CD4-positive, CD25-positive, alpha-beta regulatory T cell (primary cell): ENCODE data around the gene CDK5R1. TPM values are rescaled to one million over a fixed set of nuclear protein-coding genes. Genes with fewer than 3 reads are reported as not detected.

ENCODE experiments used
- ATAC-seq, 2 donors: fragments of 150-1000 bp; cut with Tn5 transposase; one replicate each; pipeline ENCODE4 v1.10.0; 2021; ENCODE audit warnings: low read depth in 2 of 2, moderate number of reproducible peaks in 2 of 2, moderate library complexity in 1 of 2
- DNase-seq, 3 donors: peaks; one replicate each; pipeline versions ENCODE4 v3.0.0 to v3.0.0-alpha.2; 2012 to 2022; ENCODE audit warnings: mixed read lengths in 1 of 3
- H3K27ac ChIP-seq: one replicate; pipeline ENCODE4 v1.7.0; 2013; ENCODE audit warnings: mild to moderate bottlenecking, low read length; ENCODE audit not compliant: insufficient read depth, poor library complexity, severe bottlenecking
- H3K27me3 ChIP-seq: one replicate; pipeline ENCODE4 v1.7.0; 2013; ENCODE audit warnings: low read length; ENCODE audit not compliant: control insufficient read depth, insufficient read depth
- H3K36me3 ChIP-seq: one replicate; pipeline ENCODE4 v1.7.0; 2013; ENCODE audit warnings: mild to moderate bottlenecking, low read length, moderate library complexity; ENCODE audit not compliant: control insufficient read depth, insufficient read depth
- H3K4me1 ChIP-seq: 2 replicates; pipeline ENCODE4 v1.7.0; 2013; ENCODE audit warnings: mild to moderate bottlenecking, low read length; ENCODE audit not compliant: insufficient read depth, control insufficient read depth, poor library complexity, severe bottlenecking
- H3K4me3 ChIP-seq: one replicate; pipeline ENCODE4 v1.7.0; 2013; ENCODE audit warnings: low read depth, mild to moderate bottlenecking, low read length, moderate library complexity
- H3K9me3 ChIP-seq, 2 experiments: 1 replicate in 1 of 2; 2 replicates in 1 of 2; pipeline ENCODE4 v1.7.0; 2013; ENCODE audit warnings: low read length in 2 of 2, mild to moderate bottlenecking in 1 of 2, moderate library complexity in 1 of 2; ENCODE audit not compliant: control insufficient read depth in 2 of 2
- H3K27ac Mint-ChIP-seq, 3 donors: one replicate each; pipeline ENCODE4 v1.8.0; 2020 to 2022; ENCODE audit warnings: mild to moderate bottlenecking in 3 of 3, mixed read lengths in 3 of 3, moderate library complexity in 2 of 3
- H3K27me3 Mint-ChIP-seq: one replicate; pipeline ENCODE4 v1.8.0; 2022; ENCODE audit warnings: mild to moderate bottlenecking, mixed read lengths
- H3K36me3 Mint-ChIP-seq: one replicate; pipeline ENCODE4 v1.8.0; 2020; ENCODE audit warnings: mixed read lengths
- H3K4me1 Mint-ChIP-seq, 4 donors: one replicate each; pipeline ENCODE4 v1.8.0; 2020 to 2022; ENCODE audit warnings: mixed read lengths in 4 of 4, mild to moderate bottlenecking in 1 of 4
- H3K4me3 Mint-ChIP-seq, 4 donors: one replicate each; pipeline ENCODE4 v1.8.0; 2020 to 2022; ENCODE audit warnings: mild to moderate bottlenecking in 4 of 4, mixed read lengths in 4 of 4, moderate library complexity in 3 of 4
- H3K9me3 Mint-ChIP-seq, 7 donors: one replicate each; pipeline ENCODE4 v1.8.0; 2020 to 2022; ENCODE audit warnings: mixed read lengths in 7 of 7, mild to moderate bottlenecking in 3 of 7, moderate library complexity in 2 of 7
- polyA plus RNA-seq, 4 donors: library from polyadenylated mRNA; unstranded; fragments of 300-500 nt; fragmentation: Illumina TruSeq; gene quantifications; one replicate each; pipeline ENCODE4 v1.2.3, GENCODE V29; 2021
- total RNA-seq: library from RNA; stranded (reverse); gene quantifications from one replicate; pipeline ENCODE4 v1.2.3, GENCODE V29; 2022

Gene CDK5R1
- total and polyA plus RNA-seq, 5 donors from 2014 or later = 3.5 to 8.9 (median 6.3) TPM

DNA sequence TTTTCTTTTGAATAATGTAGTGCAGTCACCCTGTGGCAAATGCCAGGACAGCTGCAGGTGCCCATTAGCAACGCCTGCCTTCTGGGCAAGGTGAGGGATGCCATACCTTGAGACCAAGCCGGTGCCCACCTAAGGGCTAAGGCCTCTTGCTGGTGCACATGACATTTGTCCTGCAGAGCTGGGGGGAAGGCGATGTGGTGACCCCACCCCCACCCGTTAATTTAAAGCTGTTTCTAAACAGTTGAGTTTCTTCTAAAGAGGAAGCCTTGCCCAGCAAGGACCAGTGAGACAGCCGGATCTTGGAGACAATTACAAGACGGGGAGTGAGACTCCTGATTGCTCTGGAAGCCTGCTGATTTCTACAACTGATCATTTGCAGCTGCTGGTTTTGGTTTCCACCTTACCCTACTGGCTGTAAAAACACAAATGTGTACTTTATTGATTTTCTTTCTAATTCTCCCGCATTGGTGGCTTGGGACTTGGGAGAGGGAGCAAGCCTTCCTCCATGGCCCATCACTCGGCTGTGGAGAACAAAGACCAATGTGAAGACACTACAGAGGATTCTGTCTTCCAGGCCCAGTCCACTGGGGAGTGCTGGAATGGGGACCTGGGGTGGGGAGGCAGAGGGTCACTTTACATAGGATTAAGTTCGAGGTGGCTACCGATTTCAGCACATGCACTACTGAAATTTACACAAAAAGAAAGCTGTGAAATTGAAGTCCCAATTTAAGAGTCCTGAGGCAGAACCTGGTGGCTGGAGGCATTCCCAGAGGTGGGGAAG is 2.7 kb downstream of the CDK5R1 start:
- Mint-ChIP-seq H3K27ac (peak overlapping the region; percentile 81 to 93 (median 87)), H3K9me3 (no peaks in the 10 kb centered on the region), H3K27me3 (no peaks in the 10 kb centered on the region), H3K4me3 (peak overlapping the region; percentile 79 to 94 (median 90)), H3K36me3 (peaks cover 27% of the 10 kb centered on the region), H3K4me1 (peaks cover 9 to 72% (median 26%) of the 10 kb centered on the region in 4 donors)
- DNase-seq (no peak), ATAC-seq (no peak)
- Histone ChIP-seq H3K4me1 (peaks cover 75% of the 10 kb centered on the region), H3K27me3 (no peaks in the 10 kb centered on the region), H3K27ac (peak overlapping the region; percentile 1), H3K36me3 (peaks cover 7% of the 10 kb centered on the region), H3K9me3 (no peaks in the 10 kb centered on the region), H3K4me3 (peak overlapping the region; percentile 15)

DNA sequence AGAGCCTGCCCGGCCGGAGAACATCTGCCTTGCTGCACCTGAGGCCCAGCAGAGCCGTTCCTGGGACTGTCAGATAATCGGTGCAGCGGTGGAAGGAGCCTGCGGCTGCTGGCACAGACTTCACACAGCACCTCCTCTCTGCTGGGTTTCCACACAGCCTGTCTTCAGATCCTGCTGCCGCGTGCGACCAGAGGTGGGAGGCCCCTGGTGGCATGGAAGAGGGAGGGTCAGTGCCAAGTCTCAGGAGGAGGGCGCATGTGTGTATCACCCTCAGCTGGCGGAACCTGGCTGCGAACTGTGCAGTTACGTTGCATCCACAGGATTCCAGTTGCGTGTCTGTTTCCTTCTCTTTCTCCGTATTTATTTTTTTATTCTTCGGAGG is 3.3 kb downstream of the CDK5R1 start:
- peak overlapping the region; percentile 42 for H3K4me3 ChIP-seq
- peak overlapping the region; percentile 86 to 94 (median 90) for H3K4me3 Mint-ChIP-seq
- peak overlapping the region; percentile 1 for H3K27ac ChIP-seq
- ATAC-seq (no peak), DNase-seq (no peak)
- H3K36me3 ChIP-seq = peaks cover 7% of the 10 kb centered on the region
- peaks cover 9 to 74% (median 26%) of the 10 kb centered on the region in 4 donors for H3K4me1 Mint-ChIP-seq
- H3K9me3 Mint-ChIP-seq = no peaks in the 10 kb centered on the region
- H3K27me3 ChIP-seq = no peaks in the 10 kb centered on the region
- H3K27ac Mint-ChIP-seq = peak overlapping the region in 2 of 3 donors; percentile 87 to 93
- no peaks in the 10 kb centered on the region for H3K27me3 Mint-ChIP-seq
- peaks cover 27% of the 10 kb centered on the region for H3K36me3 Mint-ChIP-seq
- peaks cover 75% of the 10 kb centered on the region for H3K4me1 ChIP-seq
- H3K9me3 ChIP-seq = no peaks in the 10 kb centered on the region

DNA sequence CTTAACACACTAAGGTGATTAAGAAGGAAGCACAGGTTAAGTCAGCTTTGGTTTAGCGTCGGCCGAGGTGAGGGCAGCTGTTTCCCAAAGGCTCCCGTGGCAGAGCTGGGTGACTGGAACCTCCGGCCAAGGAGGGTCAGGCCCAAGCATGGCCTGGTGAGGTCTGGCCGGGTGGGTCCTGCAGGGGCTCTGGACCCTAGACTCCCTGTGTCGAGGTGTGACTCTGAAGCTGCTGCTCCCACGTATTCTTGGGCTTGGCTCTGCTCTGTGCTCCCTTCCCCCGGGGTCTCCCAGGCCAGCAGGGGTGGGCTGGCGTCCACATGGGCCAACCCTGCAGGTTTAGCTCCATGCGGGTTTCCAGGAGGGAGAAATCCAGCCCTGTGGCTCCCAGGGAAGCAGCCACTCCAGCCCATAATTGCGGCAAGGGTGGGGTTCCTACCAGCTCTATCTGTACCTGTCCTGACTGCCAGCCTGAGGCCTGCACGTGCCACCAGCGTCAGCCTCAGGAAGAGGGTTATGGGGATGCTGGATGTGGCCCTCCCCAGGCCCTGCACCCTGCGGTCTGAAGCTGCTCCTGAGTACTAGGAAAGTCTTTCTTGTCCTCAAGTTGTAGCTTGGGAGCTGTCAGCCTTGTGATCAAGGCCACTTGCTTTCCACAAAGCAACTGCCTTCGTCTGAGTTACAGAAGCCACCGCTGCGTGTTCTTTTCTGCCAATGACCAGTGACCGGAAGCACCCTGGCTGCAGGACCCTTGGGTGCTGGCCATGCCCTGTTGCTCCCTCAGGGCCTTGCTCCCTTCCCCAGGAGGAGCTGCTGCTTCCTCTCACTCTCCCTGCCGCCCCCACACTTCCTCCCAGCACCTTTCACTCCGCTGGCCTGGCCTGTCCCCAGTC is 4.8 kb downstream of the CDK5R1 start:
- H3K27ac ChIP-seq = peak overlapping the region; percentile 51
- DNase-seq = no peak
- Mint-ChIP-seq H3K4me3 (peak overlapping the region in 3 of 4 donors; percentile 50 to 94 (median 87)), H3K9me3 (no peaks in the 10 kb centered on the region), H3K27me3 (no peaks in the 10 kb centered on the region), H3K36me3 (peaks cover 27% of the 10 kb centered on the region), H3K27ac (peak overlapping the region; percentile 87 to 95 (median 93)), H3K4me1 (peaks cover 9 to 69% (median 26%) of the 10 kb centered on the region in 4 donors)
- H3K9me3 ChIP-seq = no peaks in the 10 kb centered on the region
- H3K4me1 ChIP-seq = peaks cover 64% of the 10 kb centered on the region
- H3K36me3 ChIP-seq = peaks cover 7% of the 10 kb centered on the region
- no peaks in the 10 kb centered on the region for H3K27me3 ChIP-seq
- no peak overlapping the region for H3K4me3 ChIP-seq
- peak in 1 of 2 donors; percentile 43 for ATAC-seq

DNA sequence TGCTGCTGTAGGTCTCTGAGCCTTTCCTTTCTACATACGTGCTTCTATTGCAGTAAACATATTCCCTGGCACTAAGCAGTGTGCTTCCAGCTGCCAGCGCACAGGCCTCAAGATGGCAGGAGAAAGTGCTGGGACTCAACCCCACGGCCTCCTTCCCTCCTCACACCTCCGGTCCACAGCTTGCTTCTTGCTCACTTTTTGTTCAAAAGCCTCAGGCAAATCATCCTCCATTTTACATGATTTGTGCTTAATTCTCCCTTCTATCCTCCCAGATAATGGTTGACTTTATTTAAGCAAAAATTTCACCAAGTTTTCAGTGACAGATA is 5.4 kb downstream of the CDK5R1 start:
- Mint-ChIP-seq H3K27me3 (no peaks in the 10 kb centered on the region), H3K27ac (peak overlapping the region; percentile 87 to 95 (median 93)), H3K36me3 (peaks cover 27% of the 10 kb centered on the region), H3K4me3 (peak overlapping the region in 3 of 4 donors; percentile 17 to 84 (median 84)), H3K4me1 (peaks cover 9 to 74% (median 28%) of the 10 kb centered on the region in 4 donors), H3K9me3 (no peaks in the 10 kb centered on the region)
- ATAC-seq = no peak
- Histone ChIP-seq H3K9me3 (no peaks in the 10 kb centered on the region), H3K4me1 (peaks cover 64% of the 10 kb centered on the region), H3K36me3 (peaks cover 7% of the 10 kb centered on the region), H3K27me3 (no peaks in the 10 kb centered on the region), H3K27ac (peak overlapping the region; percentile 34), H3K4me3 (no peak overlapping the region)
- DNase-seq = no peak

DNA sequence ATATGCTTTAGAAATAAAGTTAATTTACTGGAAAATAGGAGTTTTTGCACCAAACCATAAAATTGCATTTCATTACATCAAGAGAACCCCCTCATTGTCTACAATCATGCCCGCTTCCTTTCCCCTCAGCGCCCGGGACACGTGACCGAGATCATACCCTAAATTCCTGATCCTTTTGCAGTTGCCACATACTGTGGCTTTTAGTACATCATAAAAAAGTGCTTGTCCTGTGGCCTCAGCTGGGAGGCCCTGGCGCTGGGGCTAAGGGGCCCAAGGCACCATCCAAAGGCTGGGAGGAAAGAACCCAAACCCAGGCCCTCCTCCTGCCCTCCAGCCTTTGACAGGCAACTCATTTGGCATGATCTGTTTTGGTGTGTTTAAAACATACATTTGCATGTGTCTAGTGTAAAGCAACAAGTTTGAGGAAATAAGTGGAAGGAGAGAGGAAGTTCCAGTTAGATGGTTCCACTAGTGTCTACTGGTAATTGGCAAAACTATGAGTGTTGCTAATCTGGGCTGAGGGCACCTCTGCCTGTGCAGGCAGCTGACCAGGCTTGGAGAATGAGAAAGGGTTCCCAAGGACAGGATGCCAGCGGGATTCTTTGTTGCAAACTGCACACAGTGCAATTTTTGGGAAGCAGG is 6.0 kb downstream of the CDK5R1 start:
- Mint-ChIP-seq H3K27ac (peak overlapping the region; percentile 87 to 95 (median 93)), H3K4me3 (peak overlapping the region; percentile 47 to 84 (median 66)), H3K27me3 (no peaks in the 10 kb centered on the region), H3K4me1 (peaks cover 9 to 71% (median 25%) of the 10 kb centered on the region in 4 donors), H3K36me3 (peaks cover 24% of the 10 kb centered on the region), H3K9me3 (peaks cover 0 to under 1% (median 0%) of the 10 kb centered on the region in 7 donors)
- no peak overlapping the region for H3K4me3 ChIP-seq
- no peaks in the 10 kb centered on the region for H3K27me3 ChIP-seq
- ATAC-seq (no peak), DNase-seq (no peak)
- no peaks in the 10 kb centered on the region for H3K9me3 ChIP-seq
- H3K4me1 ChIP-seq = peaks cover 59% of the 10 kb centered on the region
- no peak overlapping the region for H3K27ac ChIP-seq
- H3K36me3 ChIP-seq = peaks cover 7% of the 10 kb centered on the region

DNA sequence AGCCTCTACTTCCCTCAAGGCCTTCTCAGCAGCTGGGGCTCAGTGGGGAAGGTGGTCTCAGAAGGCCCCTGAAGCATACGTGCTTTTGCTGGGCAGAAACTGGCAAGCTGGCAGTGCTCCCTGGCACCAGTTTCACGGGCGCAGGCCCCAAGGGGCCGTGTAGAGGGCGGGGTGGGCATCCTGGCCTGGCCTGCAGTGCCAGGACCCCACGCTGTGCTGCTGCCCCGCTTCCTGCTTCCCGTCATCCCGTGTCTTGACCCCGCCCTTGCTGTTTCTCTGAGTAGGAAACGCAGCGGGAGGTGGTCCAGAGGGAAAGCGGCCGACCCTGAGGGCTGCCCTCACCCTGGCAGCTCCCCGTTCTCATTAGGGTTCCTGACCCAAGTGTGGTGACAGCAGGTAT is 6.8 kb downstream of the CDK5R1 start:
- Histone ChIP-seq H3K9me3 (no peaks in the 10 kb centered on the region), H3K36me3 (peaks cover 5% of the 10 kb centered on the region), H3K27ac (no peak overlapping the region), H3K27me3 (no peaks in the 10 kb centered on the region), H3K4me1 (peaks cover 51% of the 10 kb centered on the region), H3K4me3 (no peak overlapping the region)
- Mint-ChIP-seq H3K4me3 (no peak overlapping the region), H3K4me1 (peaks cover 9 to 70% (median 23%) of the 10 kb centered on the region in 4 donors), H3K27ac (peak overlapping the region in 1 of 3 donors; percentile 93), H3K9me3 (peaks cover 0 to 1% (median 0%) of the 10 kb centered on the region in 7 donors), H3K27me3 (no peaks in the 10 kb centered on the region), H3K36me3 (peaks cover 18% of the 10 kb centered on the region)
- DNase-seq = no peak
- no peak for ATAC-seq

DNA sequence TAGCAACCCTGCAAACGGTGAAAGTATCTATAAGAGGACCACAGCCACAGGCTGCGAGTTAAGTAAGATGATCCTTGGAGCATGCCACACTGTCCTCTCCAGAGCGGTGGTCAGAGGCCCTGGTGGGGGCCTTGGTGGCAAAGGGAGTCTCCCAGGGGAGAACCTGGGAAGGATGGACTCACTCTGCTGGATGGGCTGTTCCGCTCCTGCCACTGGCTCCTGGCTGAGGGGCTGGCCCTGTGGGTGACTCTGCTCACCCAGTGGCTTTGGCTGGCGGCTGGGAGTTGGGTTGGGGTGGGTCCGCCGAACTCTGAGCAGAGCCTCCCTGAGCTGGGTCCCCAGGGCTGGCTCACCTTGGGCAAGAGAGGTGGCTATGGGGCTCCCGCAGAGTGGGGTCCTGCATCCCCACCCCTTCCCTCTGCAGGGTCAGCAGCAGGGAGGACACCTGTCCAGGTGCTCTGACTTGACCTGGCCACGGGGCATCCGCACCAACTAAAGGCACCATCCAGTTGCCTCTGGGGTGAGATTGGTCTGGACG is 7.3 kb downstream of the CDK5R1 start:
- Histone ChIP-seq H3K9me3 (no peaks in the 10 kb centered on the region), H3K36me3 (peaks cover 4% of the 10 kb centered on the region), H3K4me3 (no peak overlapping the region), H3K4me1 (peaks cover 47% of the 10 kb centered on the region), H3K27ac (no peak overlapping the region), H3K27me3 (no peaks in the 10 kb centered on the region)
- H3K27ac Mint-ChIP-seq = peak overlapping the region in 2 of 3 donors; percentile 65 to 79
- peaks cover 0 to 1% (median 0%) of the 10 kb centered on the region in 7 donors for H3K9me3 Mint-ChIP-seq
- H3K36me3 Mint-ChIP-seq = peaks cover 15% of the 10 kb centered on the region
- DNase-seq (no peak), ATAC-seq (no peak)
- peak overlapping the region in 1 of 4 donors; percentile 22 for H3K4me3 Mint-ChIP-seq
- peaks cover 9 to 69% (median 22%) of the 10 kb centered on the region in 4 donors for H3K4me1 Mint-ChIP-seq
- no peaks in the 10 kb centered on the region for H3K27me3 Mint-ChIP-seq
